PFSK-1 (cell line): Measurements from ENCODE around the gene LARP1.

Source experiments
- FOXP2 ChIP-seq: optimal IDR thresholded peaks from 2 replicates; pipeline ENCODE3; 2011; ENCODE audit warnings: borderline replicate concordance, control low read depth, inconsistent platforms; ENCODE audit not compliant: insufficient read depth; ENCODE audit errors: extremely low read length, extremely low read depth
- POLR2AphosphoS5 ChIP-seq: IDR thresholded peaks from 2 replicates; pipeline ENCODE4 v1.6.1; 2012; ENCODE audit warnings: low read depth, mild to moderate bottlenecking, control low read depth, low read length, moderate library complexity
- SIN3A ChIP-seq: IDR thresholded peaks from 2 replicates; pipeline ENCODE4 v1.6.1; 2012; ENCODE audit warnings: mild to moderate bottlenecking, low read length, moderate library complexity, borderline replicate concordance; ENCODE audit not compliant: insufficient read depth
- TAF1 ChIP-seq: IDR thresholded peaks from 2 replicates; pipeline ENCODE4 v1.6.1; 2012; ENCODE audit warnings: low read length, control low read depth, borderline replicate concordance; ENCODE audit not compliant: insufficient read depth
- TF ChIP-seq, protein P1 (sequence below), 2 experiments: IDR thresholded peaks; 2 replicates each; pipeline versions ENCODE4 v1.6.1 to v1.8.0; 2011 to 2012; ENCODE audit warnings: low read depth in 2 of 2, low read length in 2 of 2, control low read depth in 1 of 2, inconsistent platforms in 1 of 2, mild to moderate bottlenecking in 1 of 2, moderate library complexity in 1 of 2; ENCODE audit not compliant: insufficient read depth in 1 of 2

The LARP1 gene

DNA sequence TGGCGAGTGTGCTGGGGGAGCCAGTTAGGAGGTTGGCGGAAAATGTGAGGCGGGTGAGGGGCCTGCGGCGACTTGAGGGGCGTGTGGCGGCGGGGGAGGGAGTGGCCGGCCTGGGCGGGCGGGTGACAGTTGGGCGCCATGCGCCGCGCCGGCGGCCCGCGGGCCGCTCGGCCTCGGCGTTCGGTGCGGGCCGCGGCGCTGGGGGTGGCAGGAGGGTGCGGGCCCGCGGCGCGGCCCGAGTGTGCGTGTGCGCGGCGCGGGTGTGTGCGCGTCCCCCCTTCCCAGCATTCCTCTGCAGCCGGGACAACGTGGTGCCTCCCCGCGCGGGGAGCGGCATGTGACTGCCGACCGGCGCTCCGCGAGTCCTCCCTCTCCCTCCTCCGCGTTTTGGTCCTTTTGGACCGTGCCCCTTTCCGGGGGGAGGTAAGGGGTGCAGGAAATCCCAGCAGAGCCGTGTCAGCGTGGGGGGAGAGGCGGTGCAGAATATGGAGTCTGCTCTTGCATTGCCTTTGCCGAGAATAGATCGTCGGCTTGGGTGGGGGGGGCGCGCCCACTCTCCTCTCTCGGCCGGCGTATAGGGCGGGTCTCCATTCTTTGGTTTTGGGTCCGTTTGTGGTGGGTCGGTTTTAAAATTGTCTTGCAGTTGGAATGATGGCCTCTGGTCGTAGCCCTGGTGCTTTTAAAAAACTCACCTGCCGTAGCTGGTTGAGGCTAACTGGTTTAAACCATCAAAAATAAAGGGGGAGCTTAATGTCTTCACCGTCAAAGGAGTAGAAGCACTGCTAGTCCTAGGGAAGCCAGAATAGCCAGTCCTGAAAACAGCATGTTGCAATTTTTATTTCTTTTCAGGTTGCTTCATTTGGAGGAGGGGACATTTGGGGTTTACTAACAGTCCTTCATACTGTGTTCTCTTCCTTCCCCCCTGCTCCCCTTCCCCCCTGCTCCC, 2.0 kb downstream of the LARP1 start:
- TF ChIP-seq FOXP2 = no peak
- no peak for TF ChIP-seq POLR2AphosphoS5
- 0 out of 2 replicates have a peak, but pooled peaks have one; percentile 20 for TF ChIP-seq TAF1

DNA sequence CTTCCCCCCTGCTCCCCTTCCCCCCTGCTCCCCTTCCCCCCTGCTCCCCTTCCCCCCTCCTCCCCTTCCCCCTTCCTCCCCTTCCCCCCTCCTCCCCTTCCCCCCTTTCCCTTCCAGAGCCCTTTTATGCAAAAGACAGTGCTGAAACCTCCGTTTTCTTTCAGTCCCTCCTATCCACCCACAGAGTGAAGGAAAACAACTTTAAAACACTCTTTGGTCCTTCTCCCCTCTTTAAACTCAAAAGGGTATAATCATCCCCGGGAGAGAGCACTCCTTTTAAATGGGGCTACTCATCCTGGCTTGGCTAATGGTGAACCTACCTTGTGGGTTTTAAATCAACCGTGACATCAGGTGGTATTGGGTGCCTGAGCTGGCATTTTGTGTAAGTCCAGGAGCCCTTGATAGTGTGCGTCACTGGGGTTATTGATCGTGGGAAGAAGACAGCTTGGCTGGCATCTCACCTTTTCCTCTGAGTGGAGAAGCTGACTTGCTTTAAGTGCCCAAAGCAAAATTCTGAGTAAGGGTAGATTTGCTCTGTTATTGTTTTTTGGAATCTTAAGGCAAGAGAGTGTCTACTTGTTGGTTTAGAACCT, 2.7 kb downstream of the LARP1 start:
- TF ChIP-seq TAF1 = no peak
- TF ChIP-seq SIN3A = no peak
- TF ChIP-seq, protein P1, sequence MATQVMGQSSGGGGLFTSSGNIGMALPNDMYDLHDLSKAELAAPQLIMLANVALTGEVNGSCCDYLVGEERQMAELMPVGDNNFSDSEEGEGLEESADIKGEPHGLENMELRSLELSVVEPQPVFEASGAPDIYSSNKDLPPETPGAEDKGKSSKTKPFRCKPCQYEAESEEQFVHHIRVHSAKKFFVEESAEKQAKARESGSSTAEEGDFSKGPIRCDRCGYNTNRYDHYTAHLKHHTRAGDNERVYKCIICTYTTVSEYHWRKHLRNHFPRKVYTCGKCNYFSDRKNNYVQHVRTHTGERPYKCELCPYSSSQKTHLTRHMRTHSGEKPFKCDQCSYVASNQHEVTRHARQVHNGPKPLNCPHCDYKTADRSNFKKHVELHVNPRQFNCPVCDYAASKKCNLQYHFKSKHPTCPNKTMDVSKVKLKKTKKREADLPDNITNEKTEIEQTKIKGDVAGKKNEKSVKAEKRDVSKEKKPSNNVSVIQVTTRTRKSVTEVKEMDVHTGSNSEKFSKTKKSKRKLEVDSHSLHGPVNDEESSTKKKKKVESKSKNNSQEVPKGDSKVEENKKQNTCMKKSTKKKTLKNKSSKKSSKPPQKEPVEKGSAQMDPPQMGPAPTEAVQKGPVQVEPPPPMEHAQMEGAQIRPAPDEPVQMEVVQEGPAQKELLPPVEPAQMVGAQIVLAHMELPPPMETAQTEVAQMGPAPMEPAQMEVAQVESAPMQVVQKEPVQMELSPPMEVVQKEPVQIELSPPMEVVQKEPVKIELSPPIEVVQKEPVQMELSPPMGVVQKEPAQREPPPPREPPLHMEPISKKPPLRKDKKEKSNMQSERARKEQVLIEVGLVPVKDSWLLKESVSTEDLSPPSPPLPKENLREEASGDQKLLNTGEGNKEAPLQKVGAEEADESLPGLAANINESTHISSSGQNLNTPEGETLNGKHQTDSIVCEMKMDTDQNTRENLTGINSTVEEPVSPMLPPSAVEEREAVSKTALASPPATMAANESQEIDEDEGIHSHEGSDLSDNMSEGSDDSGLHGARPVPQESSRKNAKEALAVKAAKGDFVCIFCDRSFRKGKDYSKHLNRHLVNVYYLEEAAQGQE (IDR thresholded peaks at IDR 0.05; ENCODE audit: insufficient read depth in 1 of 2, low read depth in 2 of 2, low read length in 2 of 2) = no peak
- no peak for TF ChIP-seq POLR2AphosphoS5

DNA sequence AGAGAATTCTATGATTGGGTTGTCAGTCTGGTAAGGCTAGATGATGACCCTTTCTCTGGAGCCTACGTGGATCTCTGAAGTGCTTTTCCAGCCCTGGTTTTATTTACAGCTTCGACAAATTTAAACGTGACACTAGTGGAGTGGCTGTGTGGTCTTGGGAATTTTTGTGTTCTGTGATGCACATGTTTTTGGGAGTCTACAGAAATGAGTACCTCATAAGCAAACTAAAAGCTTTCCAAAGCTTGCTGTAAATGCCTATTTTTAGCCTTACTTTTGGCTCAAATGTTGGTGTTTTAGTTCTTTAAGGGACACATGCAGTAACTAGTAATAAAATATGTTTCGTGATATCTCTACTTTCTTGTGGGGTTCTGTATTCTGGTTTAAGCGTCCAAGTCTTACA, 3.3 kb downstream of the LARP1 start:
- TF ChIP-seq, protein P1 (IDR thresholded peaks at IDR 0.05; ENCODE audit: insufficient read depth in 1 of 2, low read depth in 2 of 2, low read length in 2 of 2) = no peak
- TF ChIP-seq SIN3A = no peak
- TF ChIP-seq TAF1 = no peak
- TF ChIP-seq POLR2AphosphoS5 = no peak
- TF ChIP-seq FOXP2 = no peak

DNA sequence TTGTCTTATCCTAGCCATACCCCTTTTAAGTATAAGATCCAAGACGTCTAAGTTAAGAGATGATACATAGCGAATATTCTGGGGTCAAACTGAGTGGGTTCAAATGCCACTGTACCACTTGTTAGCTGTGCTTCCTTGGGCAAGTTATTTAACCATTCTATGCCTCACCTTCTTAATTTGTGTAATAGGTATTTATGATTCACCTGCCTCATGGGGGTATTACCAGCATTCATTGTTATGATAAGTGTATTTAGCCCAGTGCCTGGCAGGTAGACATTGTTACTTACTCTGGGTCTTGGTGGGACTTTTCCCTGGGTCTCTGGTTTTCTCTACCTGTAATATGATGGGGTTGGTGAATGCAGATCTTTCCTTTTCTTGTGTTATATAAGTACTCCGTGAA, 3.8 kb downstream of the LARP1 start:
- TF ChIP-seq TAF1 = no peak
- TF ChIP-seq, protein P1 (IDR thresholded peaks at IDR 0.05; ENCODE audit: insufficient read depth in 1 of 2, low read depth in 2 of 2, low read length in 2 of 2) = no peak
- TF ChIP-seq FOXP2 = no peak
- TF ChIP-seq POLR2AphosphoS5 = no peak
- no peak for TF ChIP-seq SIN3A

DNA sequence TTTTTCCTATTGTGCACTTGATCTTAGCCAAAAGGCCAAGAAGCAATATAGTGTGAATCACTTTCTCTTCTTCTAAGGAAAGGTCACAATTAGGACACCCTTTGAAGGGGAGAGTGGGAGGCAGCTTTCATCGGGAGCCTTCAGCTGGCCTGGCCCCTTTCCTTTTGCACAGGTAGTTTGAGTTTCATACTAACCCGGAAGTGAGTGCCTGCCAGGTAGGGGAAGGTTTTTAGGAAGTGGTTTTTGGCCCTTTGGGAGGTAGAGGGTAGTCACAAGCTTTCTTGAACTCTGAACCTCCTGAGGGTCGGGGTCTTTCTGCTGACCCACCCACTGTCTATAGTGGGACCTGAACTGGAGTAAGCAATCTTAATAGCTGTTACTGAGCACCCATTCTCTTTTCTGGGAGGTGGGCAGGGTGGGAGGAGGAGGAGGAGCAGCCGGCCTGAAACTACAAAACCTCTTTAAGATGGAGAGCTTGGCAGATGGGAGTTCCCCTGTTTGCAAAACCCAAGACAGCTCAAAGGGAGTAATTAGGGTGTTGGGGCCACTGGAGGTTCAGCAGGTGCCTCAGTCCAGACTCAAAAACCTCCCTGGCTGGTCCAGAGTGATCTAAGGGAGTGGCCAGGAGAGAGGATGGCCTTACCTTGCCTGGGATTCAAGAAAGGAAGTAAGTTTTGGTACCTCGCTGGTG, 6.0 kb downstream of the LARP1 start:
- TF ChIP-seq, protein P1 (IDR thresholded peaks at IDR 0.05; ENCODE audit: insufficient read depth in 1 of 2, low read depth in 2 of 2, low read length in 2 of 2) = no peak
- no peak for TF ChIP-seq FOXP2
- TF ChIP-seq POLR2AphosphoS5 = no peak
- TF ChIP-seq TAF1 = no peak
- TF ChIP-seq SIN3A = no peak
